Keratinocyte (primary cell): ENCODE data around the gene HOXB4. TPM values are rescaled to one million over a fixed set of nuclear protein-coding genes. Genes with fewer than 3 reads are reported as not detected.

Experiments used
- DNase-seq: peaks from one replicate; pipeline ENCODE4 v3.0.0-alpha.2; 2011; ENCODE audit warnings: low read depth, missing footprints, low spot score
- FAIRE-seq: peaks from 2 replicates; lab custom pipeline; 2011; peaks lifted over from hg19 to GRCh38; lab: Jason Lieb, UNC
- H2AFZ ChIP-seq: 2 replicates; pipeline ENCODE4 v1.6.0; 2012; ENCODE audit warnings: low read length, control low read depth, inconsistent platforms; ENCODE audit not compliant: control insufficient read depth
- H3K27ac ChIP-seq: 2 replicates; pipeline ENCODE4 v1.5.1; 2011; ENCODE audit warnings: low read length; ENCODE audit not compliant: control insufficient read depth, insufficient read depth
- H3K27me3 ChIP-seq: 3 replicates; pipeline ENCODE4 v1.6.0; 2011; ENCODE audit warnings: low read length; ENCODE audit not compliant: control insufficient read depth, insufficient read depth; ENCODE audit errors: extremely low read depth
- H3K36me3 ChIP-seq, 2 experiments: 2 replicates in 1 of 2; 3 replicates in 1 of 2; pipeline ENCODE4 v1.5.1; 2011; ENCODE audit warnings: low read length in 2 of 2, mild to moderate bottlenecking in 1 of 2; ENCODE audit not compliant: control insufficient read depth in 2 of 2, insufficient read depth in 2 of 2; ENCODE audit errors: extremely low read depth in 1 of 2
- H3K4me1 ChIP-seq: 3 replicates; pipeline ENCODE4 v1.5.1; 2011; ENCODE audit warnings: low read length; ENCODE audit not compliant: control insufficient read depth, insufficient read depth; ENCODE audit errors: extremely low read depth
- H3K4me2 ChIP-seq: 3 replicates; pipeline ENCODE4 v1.6.0; 2011; ENCODE audit warnings: low read depth, low read length; ENCODE audit not compliant: control insufficient read depth, insufficient read depth; ENCODE audit errors: extremely low read depth
- H3K4me3 ChIP-seq, 3 experiments: fragments of 200-600 bp in 1 of 3; sonication (generic) in 1 of 3; 2 replicates in 2 of 3; 3 replicates in 1 of 3; pipeline ENCODE4 v1.5.1; 2011 to 2016; ENCODE audit warnings: low read length in 3 of 3, mild to moderate bottlenecking in 3 of 3, control low read depth in 2 of 3, inconsistent platforms in 1 of 3, low read depth in 1 of 3, mixed read lengths in 1 of 3, mixed run types in 1 of 3, moderate library complexity in 1 of 3; ENCODE audit not compliant: control insufficient read depth in 2 of 3, insufficient read depth in 2 of 3; ENCODE audit errors: extremely low read depth in 1 of 3
- H3K79me2 ChIP-seq: 2 replicates; pipeline ENCODE4 v1.6.0; 2012; ENCODE audit warnings: low read length; ENCODE audit not compliant: control insufficient read depth, insufficient read depth
- H3K9ac ChIP-seq: 3 replicates; pipeline ENCODE4 v1.6.0; 2011; ENCODE audit warnings: low read length; ENCODE audit not compliant: control insufficient read depth, insufficient read depth; ENCODE audit errors: extremely low read depth
- H3K9me1 ChIP-seq: 3 replicates; pipeline ENCODE4 v1.6.0; 2011; ENCODE audit warnings: low read length; ENCODE audit not compliant: control insufficient read depth, insufficient read depth; ENCODE audit errors: extremely low read depth
- H3K9me3 ChIP-seq: 2 replicates; pipeline ENCODE4 v1.5.1; 2012; ENCODE audit warnings: low read depth, low read length; ENCODE audit not compliant: control insufficient read depth
- H4K20me1 ChIP-seq: 3 replicates; pipeline ENCODE4 v1.6.0; 2011; ENCODE audit warnings: low read length; ENCODE audit not compliant: control insufficient read depth, insufficient read depth; ENCODE audit errors: extremely low read depth
- CTCF ChIP-seq, 3 experiments: IDR thresholded peaks in 1 of 3; conservative IDR thresholded peaks in 1 of 3; optimal IDR thresholded peaks in 1 of 3; 2 replicates in 2 of 3; 3 replicates in 1 of 3; pipeline versions ENCODE3 to v1.5.1; 2011; ENCODE audit warnings: low read length in 3 of 3, mild to moderate bottlenecking in 3 of 3, moderate library complexity in 2 of 3, control low read depth in 1 of 3, inconsistent platforms in 1 of 3; ENCODE audit not compliant: insufficient read depth in 2 of 3; ENCODE audit errors: extremely low read depth in 1 of 3
- EZH2 ChIP-seq: IDR thresholded peaks from one replicate; pipeline ENCODE4 v1.6.1; 2012; ENCODE audit warnings: inconsistent platforms, mild to moderate bottlenecking, low read length, moderate library complexity
- dilution Hi-C: fragments of 300-500 bp; cut with MboI; formaldehyde crosslinking; loops from one replicate; pipeline ENCODE4 v1.7.0; 2020; ENCODE audit warnings: low sequenced_read_pairs; ENCODE audit not compliant: extremely low pct_ligation_motif_present
- polyA plus RNA-seq, 5 experiments: library from polyadenylated mRNA; depleted of rRNA in 3 of 5; stranded (reverse) in 3 of 5; stranded (forward) in 1 of 5; unstranded in 1 of 5; fragments of >200 nt; gene quantifications; 1 replicate in 1 of 5; 2 replicates in 3 of 5; 3 replicates in 1 of 5; pipeline versions ENCODE4 v1.2.1 to v1.2.3, GENCODE V29; 2011 to 2012; ENCODE audit warnings: missing spikeins in 2 of 5, low read depth in 1 of 5, low replicate concordance in 1 of 5

HOXB4 gene
- polyA plus RNA-seq, 1 donor (not counting 4 experiments of a cell fraction or from before 2014, with no cell fraction given), result 0.59 TPM

- no peak for TF ChIP-seq EZH2
- TF ChIP-seq CTCF (optimal IDR thresholded peaks at IDR 0.05 in 1 of 3, IDR thresholded peaks at IDR 0.05 in 1 of 3, conservative IDR thresholded peaks at IDR 0.05 in 1 of 3; ENCODE audit: extremely low read depth in 1 of 3, insufficient read depth in 2 of 3, low read length in 3 of 3), result no peak
- H3K4me3 ChIP-seq, result peak overlapping the region; percentile 54 to 76 (median 68)
- H4K20me1 ChIP-seq, result no peaks in the 10 kb centered on the region
- peak overlapping the region; percentile 77 for H3K4me2 ChIP-seq
- H3K4me1 ChIP-seq, result peaks cover 24% of the 10 kb centered on the region
- peaks cover 0 to 3% of the 10 kb centered on the region in 2 experiments for H3K36me3 ChIP-seq
- H3K9me3 ChIP-seq, result no peaks in the 10 kb centered on the region
- peaks cover 13% of the 10 kb centered on the region for H3K79me2 ChIP-seq
- peak overlapping the region; percentile 74 for H3K9ac ChIP-seq
- DNase-seq (no peak), FAIRE-seq (no peak)
- H3K27ac ChIP-seq, result peak overlapping the region; percentile 60
- H3K9me1 ChIP-seq, result no peaks in the 10 kb centered on the region
- H2AFZ ChIP-seq, result no peak overlapping the region
- peaks cover 24% of the 10 kb centered on the region for H3K27me3 ChIP-seq
- dilution Hi-C loops, result no loop called here
These were observed 36.0 kb downstream of the HOXB4 start for GRCh38 chr17:48542114-48542656.

GRCh38 chr17:48541577-48542113, 36.5 kb downstream of the HOXB4 start:
- H3K79me2 ChIP-seq, result peaks cover 13% of the 10 kb centered on the region
- H3K9me1 ChIP-seq, result no peaks in the 10 kb centered on the region
- no peak for TF ChIP-seq CTCF (optimal IDR thresholded peaks at IDR 0.05 in 1 of 3, IDR thresholded peaks at IDR 0.05 in 1 of 3, conservative IDR thresholded peaks at IDR 0.05 in 1 of 3; ENCODE audit: extremely low read depth in 1 of 3, insufficient read depth in 2 of 3, low read length in 3 of 3)
- TF ChIP-seq EZH2, result no peak
- peaks cover 0 to 3% of the 10 kb centered on the region in 2 experiments for H3K36me3 ChIP-seq
- H3K27ac ChIP-seq, result peak overlapping the region; percentile 66
- no peak for FAIRE-seq
- no peaks in the 10 kb centered on the region for H4K20me1 ChIP-seq
- peak overlapping the region; percentile 74 for H3K9ac ChIP-seq
- no peaks in the 10 kb centered on the region for H3K9me3 ChIP-seq
- peak overlapping the region; percentile 77 for H3K4me2 ChIP-seq
- dilution Hi-C loops, result no loop called here
- peaks cover 23% of the 10 kb centered on the region for H3K27me3 ChIP-seq
- peak overlapping the region; percentile 39 for H2AFZ ChIP-seq
- peak overlapping the region; percentile 54 to 76 (median 68) for H3K4me3 ChIP-seq
- peaks cover 22% of the 10 kb centered on the region for H3K4me1 ChIP-seq
- DNase-seq, result no peak
